DOHH2 (cell line): ENCODE data around the gene SHANK3.
"Not testable (repeated sequence)": the region's sequence is repeated elsewhere in the genome, so short reads cannot be mapped to it uniquely, and the experiment has no call there.

ENCODE experiments used
- H3F3A ChIP-seq: fragments of 200-600 bp; sonication (generic), shearing (Covaris generic); 2 replicates; pipeline ENCODE4 v1.6.0; 2016; ENCODE audit warnings: antibody characterized with exemption, mild to moderate bottlenecking; ENCODE audit not compliant: control insufficient read depth, insufficient read depth
- H3K27ac ChIP-seq: fragments of 200-600 bp; sonication (generic); 2 replicates; pipeline ENCODE4 v1.5.1; 2014; ENCODE audit warnings: low read depth, mild to moderate bottlenecking, low read length, moderate library complexity
- H3K27me3 ChIP-seq: fragments of 200-600 bp; sonication (generic); 2 replicates; pipeline ENCODE4 v1.6.1; 2014; ENCODE audit warnings: mild to moderate bottlenecking, low read length, mixed read lengths; ENCODE audit not compliant: control insufficient read depth
- H3K36me3 ChIP-seq: fragments of 200-600 bp; sonication (generic); 2 replicates; pipeline ENCODE4 v1.6.1; 2014; ENCODE audit warnings: mild to moderate bottlenecking, low read length, moderate library complexity, mixed read lengths; ENCODE audit not compliant: control insufficient read depth
- H3K4me1 ChIP-seq: fragments of 200-600 bp; sonication (generic); 2 replicates; pipeline ENCODE4 v1.6.1; 2014; ENCODE audit warnings: mild to moderate bottlenecking, low read length, mixed read lengths; ENCODE audit not compliant: control insufficient read depth
- H3K4me2 ChIP-seq: fragments of 200-600 bp; sonication (generic); 2 replicates; pipeline ENCODE4 v1.6.0; 2014; ENCODE audit warnings: mild to moderate bottlenecking, low read length, moderate library complexity
- H3K4me3 ChIP-seq: fragments of 200-600 bp; sonication (generic); 2 replicates; pipeline ENCODE4 v1.5.1; 2014; ENCODE audit warnings: mild to moderate bottlenecking, low read length, mixed read lengths
- H3K79me2 ChIP-seq: fragments of 200-600 bp; sonication (generic); 2 replicates; pipeline ENCODE4 v1.6.1; 2014; ENCODE audit warnings: mild to moderate bottlenecking, low read length, mixed read lengths; ENCODE audit not compliant: control insufficient read depth
- H3K9me2 ChIP-seq: fragments of 200-600 bp; sonication (generic); replicated peaks from 2 replicates; pipeline ENCODE4 v1.6.1; 2014; ENCODE audit warnings: mild to moderate bottlenecking, low read length, mixed read lengths; ENCODE audit not compliant: control insufficient read depth
- H3K9me3 ChIP-seq: fragments of 200-600 bp; sonication (generic); 2 replicates; pipeline ENCODE4 v1.6.1; 2014; ENCODE audit warnings: antibody characterized with exemption, low read length, mixed read lengths; ENCODE audit not compliant: control insufficient read depth, insufficient read depth
- H4K20me1 ChIP-seq: fragments of 200-600 bp; sonication (generic); 2 replicates; pipeline ENCODE4 v1.6.0; 2014; ENCODE audit warnings: low read depth, mild to moderate bottlenecking, antibody characterized with exemption, low read length, moderate library complexity; ENCODE audit not compliant: control insufficient read depth, insufficient read depth
- CTCF ChIP-seq: fragments of 200-600 bp; sonication (generic); IDR thresholded peaks from one replicate; pipeline ENCODE4 v1.5.1; 2014; ENCODE audit warnings: antibody characterized with exemption, mild to moderate bottlenecking, low read depth, low read length; ENCODE audit not compliant: poor library complexity, severe bottlenecking
- EZH2phosphoT487 ChIP-seq: fragments of 200-600 bp; sonication (generic); IDR thresholded peaks from 2 replicates; pipeline ENCODE4 v1.6.1; 2017; ENCODE audit warnings: borderline replicate concordance, mild to moderate bottlenecking, antibody characterized with exemption, low read length, moderate library complexity, mixed read lengths

The SHANK3 gene

GRCh38 chr22:50633086-50633485 lies 39.5 kb upstream of the SHANK3 start:
- peaks cover 8% of the 10 kb centered on the region for H3K4me1 ChIP-seq
- H3K9me3 ChIP-seq = no peaks in the 10 kb centered on the region
- no peak for TF ChIP-seq EZH2phosphoT487
- TF ChIP-seq CTCF = no peak
- peaks cover 7% of the 10 kb centered on the region for H3K79me2 ChIP-seq
- no peaks in the 10 kb centered on the region for H3F3A ChIP-seq
- H4K20me1 ChIP-seq = no peaks in the 10 kb centered on the region
- no peak overlapping the region for H3K27ac ChIP-seq
- H3K4me3 ChIP-seq = no peak overlapping the region
- no peaks in the 10 kb centered on the region for H3K36me3 ChIP-seq
- no peaks in the 10 kb centered on the region for H3K9me2 ChIP-seq
- no peaks in the 10 kb centered on the region for H3K27me3 ChIP-seq
- H3K4me2 ChIP-seq = no peak overlapping the region

- peaks cover 2% of the 10 kb centered on the region for H3K4me1 ChIP-seq
- no peaks in the 10 kb centered on the region for H3F3A ChIP-seq
- peaks cover under 1% of the 10 kb centered on the region for H3K79me2 ChIP-seq
- TF ChIP-seq EZH2phosphoT487 = no peak
- no peak for TF ChIP-seq CTCF
- H3K9me2 ChIP-seq = no peaks in the 10 kb centered on the region
- no peaks in the 10 kb centered on the region for H3K9me3 ChIP-seq
- H4K20me1 ChIP-seq = no peaks in the 10 kb centered on the region
- H3K4me2 ChIP-seq = no peak overlapping the region
- no peaks in the 10 kb centered on the region for H3K36me3 ChIP-seq
- H3K4me3 ChIP-seq = no peak overlapping the region
- H3K27me3 ChIP-seq = no peaks in the 10 kb centered on the region
- no peak overlapping the region for H3K27ac ChIP-seq
Observed at GRCh38 chr22:50633771-50634170, 38.9 kb upstream of the SHANK3 start.

GRCh38 chr22:50635591-50635990 lies 37.0 kb upstream of the SHANK3 start:
- Histone ChIP-seq H3K36me3 (no peaks in the 10 kb centered on the region), H4K20me1 (no peaks in the 10 kb centered on the region), H3K4me3 (no peak overlapping the region), H3K79me2 (no peaks in the 10 kb centered on the region), H3K4me1 (no peaks in the 10 kb centered on the region), H3F3A (no peaks in the 10 kb centered on the region), H3K27me3 (no peaks in the 10 kb centered on the region), H3K27ac (no peak overlapping the region), H3K4me2 (no peak overlapping the region), H3K9me3 (no peaks in the 10 kb centered on the region), H3K9me2 (no peaks in the 10 kb centered on the region)
- TF ChIP-seq CTCF = no peak
- TF ChIP-seq EZH2phosphoT487 = no peak

GRCh38 chr22:50640296-50640695 lies 32.3 kb upstream of the SHANK3 start:
- not testable (repeated sequence) for H3K9me2 ChIP-seq, H3K4me2 ChIP-seq, H3K36me3 ChIP-seq, H3F3A ChIP-seq, H3K4me3 ChIP-seq, H3K79me2 ChIP-seq, H4K20me1 ChIP-seq, H3K9me3 ChIP-seq, H3K4me1 ChIP-seq, H3K27ac ChIP-seq
- H3K27me3 ChIP-seq = peaks cover 23% of the 10 kb centered on the region
